NAMALWA (cell line): Measurements from ENCODE around the gene AGBL5.
A peak's percentile ranks its signal among the peaks of the same experiment; 100 is the strongest.

Source experiments
- DNase-seq: peaks from one replicate; pipeline ENCODE4 v3.0.0-alpha.2; 2015; ENCODE audit warnings: low spot score

The AGBL5 gene

DNA sequence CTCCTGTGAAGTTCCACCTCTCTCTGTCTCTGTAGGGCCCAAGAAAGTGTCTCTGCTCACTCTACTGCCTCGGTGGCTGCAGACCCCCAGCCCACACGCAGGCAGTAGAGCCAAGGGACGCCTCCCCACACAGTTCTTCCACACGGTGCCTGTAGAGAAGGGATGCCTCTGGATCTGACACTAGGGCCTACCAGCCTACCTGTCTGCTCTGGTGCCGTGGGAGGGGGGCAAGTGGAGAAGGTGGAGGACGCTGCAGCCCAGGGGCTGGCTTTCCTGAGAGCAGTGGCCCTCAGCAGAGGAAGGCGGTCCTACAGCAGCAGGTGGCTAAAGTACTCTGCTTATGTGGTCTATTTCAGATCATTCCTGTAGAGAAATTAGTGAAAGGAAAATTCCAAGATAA, 27.7 kb upstream of the AGBL5 start:
- no peak for DNase-seq

GRCh38 chr2:27024188-27024587, 27.3 kb upstream of the AGBL5 start:
- no peak for DNase-seq

GRCh38 chr2:27024812-27025211, 26.7 kb upstream of the AGBL5 start:
- no peak for DNase-seq

GRCh38 chr2:27025281-27025800, 26.1 kb upstream of the AGBL5 start:
- no peak for DNase-seq

GRCh38 chr2:27025861-27026851, 25.3 kb upstream of the AGBL5 start:
- no peak for DNase-seq

GRCh38 chr2:27027211-27027651, 24.2 kb upstream of the AGBL5 start:
- no peak for DNase-seq

- no peak for DNase-seq
These were observed 22.4 kb upstream of the AGBL5 start for GRCh38 chr2:27029051-27029450.

DNA sequence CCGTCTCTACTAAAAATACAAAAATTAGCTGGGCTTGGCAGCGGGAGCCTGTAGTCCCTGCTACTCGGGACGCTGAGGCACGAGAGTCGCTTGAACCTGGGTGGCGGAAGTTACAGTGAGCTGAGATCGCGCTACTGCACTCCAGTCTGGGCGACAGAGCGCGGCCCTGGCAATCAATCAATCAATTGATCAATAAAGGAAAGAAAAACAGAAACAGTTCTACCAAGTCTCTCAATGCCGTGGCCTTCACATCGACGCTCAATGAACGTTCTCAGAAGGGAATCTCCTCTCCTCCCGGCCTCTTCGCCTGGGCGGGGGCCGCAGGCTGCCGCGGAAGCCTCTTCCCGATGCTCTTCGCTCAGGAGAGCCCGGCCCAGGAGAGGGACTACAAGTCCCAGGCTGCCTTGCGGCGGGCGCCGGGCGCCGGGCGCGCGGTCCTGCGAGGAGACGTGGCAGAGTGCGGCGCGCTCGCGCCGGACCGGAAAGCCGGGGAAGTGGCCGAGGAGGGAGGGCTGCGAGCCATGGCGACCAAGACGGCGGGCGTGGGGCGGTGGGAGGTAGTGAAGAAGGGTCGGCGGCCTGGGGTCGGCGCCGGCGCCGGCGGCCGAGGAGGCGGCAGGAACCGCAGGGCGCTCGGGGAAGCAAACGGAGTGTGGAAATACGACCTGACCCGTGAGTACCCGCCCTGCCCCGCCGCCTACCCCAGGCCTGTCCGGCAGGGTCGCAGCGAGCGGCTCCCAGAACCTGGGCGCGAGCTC, 18.8 kb upstream of the AGBL5 start, which contains the start of gene TMEM214:
TSS of gene TMEM214 (plus strand) at position 471 of the 758 bp plus-strand sequence. CDS start at position 522, 51 bp downstream.
- DNase-seq = peak; percentile 81

- no peak for DNase-seq
These were observed 18.1 kb upstream of the AGBL5 start for GRCh38 chr2:27033253-27033852.

GRCh38 chr2:27038012-27038411, 13.5 kb upstream of the AGBL5 start:
- DNase-seq = no peak

- no peak for DNase-seq
These were observed 12.7 kb upstream of the AGBL5 start for GRCh38 chr2:27038631-27039339.

DNA sequence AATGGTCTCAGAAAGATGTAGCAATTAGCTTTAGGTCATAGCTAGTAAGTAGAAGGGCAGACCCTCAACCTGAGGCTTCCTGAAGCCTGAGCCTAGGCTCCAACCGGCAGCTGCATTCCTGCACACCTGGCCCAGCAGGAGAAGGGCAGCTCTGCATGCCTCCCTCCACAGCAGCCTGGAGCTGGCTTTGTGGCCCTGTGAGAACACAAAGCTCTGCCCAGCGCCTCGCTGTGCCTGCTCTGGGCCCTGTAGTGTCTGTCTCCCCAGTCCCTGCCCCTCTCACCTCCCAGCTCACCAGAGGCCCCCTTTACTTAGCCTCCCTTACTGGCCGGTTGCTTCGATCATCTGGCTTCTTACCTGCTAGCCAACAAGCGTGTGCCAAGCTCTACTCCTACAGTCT, 12.0 kb upstream of the AGBL5 start:
- no peak for DNase-seq

GRCh38 chr2:27039871-27040270, 11.6 kb upstream of the AGBL5 start:
- DNase-seq = no peak

- no peak for DNase-seq
These were observed 11.2 kb upstream of the AGBL5 start for GRCh38 chr2:27040282-27040681.

DNA sequence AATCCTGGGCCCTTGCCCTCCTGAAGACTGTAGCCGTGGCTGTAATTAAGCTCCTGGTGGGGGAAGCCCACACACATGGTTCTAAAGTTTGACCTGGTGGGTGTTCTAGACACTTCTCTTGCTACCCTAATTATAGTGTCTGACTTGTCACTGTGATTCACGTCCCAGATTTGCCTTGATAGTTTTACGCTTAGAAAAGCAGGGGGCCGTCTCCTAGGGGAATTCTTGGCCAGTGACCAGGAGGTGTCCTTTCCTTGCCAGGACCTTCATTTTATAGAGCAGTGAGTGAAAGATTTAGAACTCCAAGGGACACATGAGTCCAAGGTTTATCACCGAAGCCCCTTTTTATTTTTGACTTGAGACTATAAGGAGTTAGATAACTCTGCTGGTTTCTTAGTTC, 9.7 kb upstream of the AGBL5 start:
- DNase-seq = no peak

- DNase-seq = peak; percentile 38
These were observed 9.3 kb upstream of the AGBL5 start for GRCh38 chr2:27042159-27042661.

- no peak for DNase-seq
These were observed 8.4 kb upstream of the AGBL5 start for GRCh38 chr2:27042985-27043634.

DNA sequence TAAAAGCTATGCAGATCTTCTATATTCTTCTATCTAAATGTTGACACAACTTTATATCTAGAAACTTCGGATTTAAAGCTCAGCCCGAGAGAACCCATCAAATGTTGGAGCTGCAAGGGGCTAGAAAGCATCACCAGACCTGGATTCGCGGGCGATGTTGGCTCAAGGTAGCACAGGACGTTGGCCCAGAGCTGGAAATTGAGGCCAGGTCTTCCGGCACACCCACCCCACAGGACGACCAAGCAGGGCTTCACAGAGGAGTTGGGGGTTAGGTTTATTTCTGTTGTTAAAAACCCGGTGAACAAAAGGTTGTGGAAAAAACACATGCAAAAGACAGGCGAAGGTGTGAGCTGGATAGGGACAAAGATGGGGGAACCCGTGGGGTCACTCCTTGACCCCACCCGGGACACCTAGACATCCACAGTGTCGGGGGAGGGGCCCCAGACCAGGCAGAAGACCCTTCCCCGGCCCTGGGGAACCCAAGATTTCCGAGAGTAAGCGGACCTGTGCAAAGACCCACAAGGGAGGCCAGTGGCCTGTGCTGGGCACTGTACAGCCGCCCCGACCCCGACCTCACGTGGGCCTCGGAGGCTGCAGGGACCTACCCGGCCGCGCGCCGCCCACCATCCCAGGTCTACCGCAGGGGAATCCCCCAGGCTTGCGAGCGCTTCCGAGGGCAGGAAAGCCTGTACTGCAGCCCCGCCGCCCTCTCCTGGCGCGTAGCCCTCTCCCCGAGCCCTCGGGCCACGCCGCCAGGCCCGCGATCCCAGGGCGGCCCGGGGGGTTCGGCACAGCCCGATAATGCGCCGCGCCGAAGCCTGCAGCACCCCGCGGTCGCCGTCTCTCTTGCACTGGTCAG, 1.8 kb upstream of the AGBL5 start:
- DNase-seq = no peak

- no peak for DNase-seq
These were observed 1.0 kb upstream of the AGBL5 start for GRCh38 chr2:27050281-27050995.
